Trophoblast cell (in vitro differentiated cells and primary cell): ENCODE data around the gene PRELP.

Source experiments
- DNase-seq, 2 donors: peaks; one replicate each; pipeline ENCODE4 v3.0.0-alpha.2; 2016
- H2AFZ ChIP-seq: 2 replicates; pipeline ENCODE4 v1.6.1; 2013; ENCODE audit warnings: low read length, moderate library complexity, mild to moderate bottlenecking; ENCODE audit not compliant: insufficient read depth, poor library complexity
- H2AK5ac ChIP-seq: 2 replicates; pipeline ENCODE4 v1.6.1; 2013; ENCODE audit warnings: mild to moderate bottlenecking, low read length
- H2BK120ac ChIP-seq: 2 replicates; pipeline ENCODE4 v1.6.1; 2013; ENCODE audit warnings: low read length, mild to moderate bottlenecking, moderate library complexity; ENCODE audit not compliant: insufficient read depth, poor library complexity
- H2BK12ac ChIP-seq: 2 replicates; pipeline ENCODE4 v1.6.1; 2013; ENCODE audit warnings: mild to moderate bottlenecking, low read length, moderate library complexity
- H2BK5ac ChIP-seq: 2 replicates; pipeline ENCODE4 v1.6.1; 2013; ENCODE audit warnings: low read length, low read depth, moderate library complexity, mild to moderate bottlenecking; ENCODE audit not compliant: poor library complexity
- H3K14ac ChIP-seq: 2 replicates; pipeline ENCODE4 v1.6.1; 2013; ENCODE audit warnings: mild to moderate bottlenecking, low read length
- H3K18ac ChIP-seq: 2 replicates; pipeline ENCODE4 v1.6.1; 2013; ENCODE audit warnings: mild to moderate bottlenecking, low read length
- H3K23ac ChIP-seq: 2 replicates; pipeline ENCODE4 v1.6.1; 2013; ENCODE audit warnings: low read length
- H3K27ac ChIP-seq: 2 replicates; pipeline ENCODE4 v1.5.1; 2013; ENCODE audit warnings: low read depth, mild to moderate bottlenecking, inconsistent platforms, low read length, moderate library complexity
- H3K27me3 ChIP-seq: 2 replicates; pipeline ENCODE4 v1.6.1; 2013; ENCODE audit warnings: inconsistent platforms, mild to moderate bottlenecking, low read length, moderate library complexity; ENCODE audit not compliant: insufficient read depth
- H3K36me3 ChIP-seq, 2 experiments: 1 replicate in 1 of 2; 2 replicates in 1 of 2; pipeline ENCODE4 v1.6.1; 2013; ENCODE audit warnings: low read length in 2 of 2, mild to moderate bottlenecking in 2 of 2, moderate library complexity in 1 of 2; ENCODE audit not compliant: insufficient read depth in 2 of 2, control insufficient read depth in 1 of 2
- H3K4ac ChIP-seq: 2 replicates; pipeline ENCODE4 v1.6.1; 2013; ENCODE audit warnings: low read depth, mild to moderate bottlenecking, low read length, moderate library complexity
- H3K4me1 ChIP-seq, 2 experiments: 1 replicate in 1 of 2; 2 replicates in 1 of 2; pipeline ENCODE4 v1.6.1; 2013; ENCODE audit warnings: low read length in 2 of 2, mild to moderate bottlenecking in 2 of 2, moderate library complexity in 1 of 2; ENCODE audit not compliant: insufficient read depth in 2 of 2, control insufficient read depth in 1 of 2
- H3K4me2 ChIP-seq: 2 replicates; pipeline ENCODE4 v1.6.1; 2013; ENCODE audit warnings: inconsistent platforms, mild to moderate bottlenecking, low read length, moderate library complexity
- H3K4me3 ChIP-seq: 2 replicates; pipeline ENCODE4 v1.5.1; 2013; ENCODE audit warnings: mild to moderate bottlenecking, low read depth, low read length, inconsistent platforms
- H3K79me1 ChIP-seq: one replicate; pipeline ENCODE4 v1.6.1; 2013; ENCODE audit warnings: low read length
- H3K79me2 ChIP-seq: 2 replicates; pipeline ENCODE4 v1.6.1; 2013; ENCODE audit warnings: low read length, mild to moderate bottlenecking; ENCODE audit not compliant: control insufficient read depth, insufficient read depth, poor library complexity
- H3K9ac ChIP-seq: 2 replicates; pipeline ENCODE4 v1.6.1; 2013; ENCODE audit warnings: mild to moderate bottlenecking, low read length
- H3K9me3 ChIP-seq: 2 replicates; pipeline ENCODE4 v1.6.1; 2013; ENCODE audit warnings: low read depth, mild to moderate bottlenecking, control low read depth, inconsistent platforms, low read length; ENCODE audit not compliant: insufficient read depth
- H4K12ac ChIP-seq: 2 replicates; pipeline ENCODE4 v1.6.1; 2013; ENCODE audit warnings: low read depth, mild to moderate bottlenecking, low read length, moderate library complexity
- H4K8ac ChIP-seq: 2 replicates; pipeline ENCODE4 v1.6.1; 2013; ENCODE audit warnings: low read depth, mild to moderate bottlenecking, low read length, moderate library complexity
- H4K91ac ChIP-seq: one replicate; pipeline ENCODE4 v1.6.1; 2013; ENCODE audit warnings: low read depth, mild to moderate bottlenecking, low read length, moderate library complexity
- WGBS: extraction: QIAGEN DNeasy Blood & Tissue Kit; methylation state at CpG from one replicate; pipeline ENCODE4 v1.1.7; 2013; ENCODE audit warnings: missing lambda C conversion rate; ENCODE audit not compliant: insufficient read length, insufficient coverage; ENCODE audit errors: extremely low coverage; 5-methylcytosine and 5-hydroxymethylcytosine counted together

The PRELP gene

DNA sequence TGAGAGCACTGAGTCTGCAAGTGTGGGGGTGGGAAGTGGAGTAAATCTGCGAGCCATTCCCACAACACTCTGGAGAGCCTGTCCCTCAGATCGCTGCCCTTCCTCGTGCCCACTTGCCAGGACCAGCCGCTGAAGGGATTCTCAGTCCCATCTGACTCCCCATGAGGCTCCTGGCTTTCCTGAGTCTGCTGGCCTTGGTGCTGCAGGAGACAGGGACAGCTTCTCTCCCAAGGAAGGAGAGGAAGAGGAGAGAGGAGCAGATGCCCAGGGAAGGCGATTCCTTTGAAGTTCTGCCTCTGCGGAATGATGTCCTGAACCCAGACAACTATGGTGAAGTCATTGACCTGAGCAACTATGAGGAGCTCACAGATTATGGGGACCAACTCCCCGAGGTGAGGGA lies 20.2 kb downstream of the PRELP start:
- Histone ChIP-seq H3K14ac (no peak overlapping the region), H2BK5ac (no peak overlapping the region), H3K4ac (no peak overlapping the region), H2AFZ (no peak overlapping the region), H3K27ac (no peak overlapping the region), H3K27me3 (no peaks in the 10 kb centered on the region), H4K8ac (no peak overlapping the region), H3K9ac (no peak overlapping the region), H3K9me3 (peaks cover 2% of the 10 kb centered on the region), H3K79me2 (no peaks in the 10 kb centered on the region), H3K79me1 (no peaks in the 10 kb centered on the region), H2BK12ac (no peak overlapping the region), H4K12ac (no peak overlapping the region), H3K36me3 (no peaks in the 10 kb centered on the region), H3K4me3 (no peak overlapping the region), H3K4me1 (no peaks in the 10 kb centered on the region), H3K18ac (no peak overlapping the region), H3K4me2 (no peak overlapping the region), H3K23ac (no peak overlapping the region), H2AK5ac (no peak overlapping the region), H2BK120ac (no peak overlapping the region), H4K91ac (no peak overlapping the region)
- DNase-seq, result no peak
- no CpG with 5 or more reads among the region's 7 CpGs for WGBS

GRCh38 chr1:203497269-203497777 lies 21.7 kb downstream of the PRELP start:
- no peak overlapping the region for H2AFZ ChIP-seq
- peaks cover 2 to 3% of the 10 kb centered on the region in 2 experiments for H3K4me1 ChIP-seq
- no peak for DNase-seq
- H3K4me2 ChIP-seq, result no peak overlapping the region
- H3K27me3 ChIP-seq, result no peaks in the 10 kb centered on the region
- H2BK12ac ChIP-seq, result no peak overlapping the region
- no peak overlapping the region for H4K91ac ChIP-seq
- H3K9me3 ChIP-seq, result peaks cover 4% of the 10 kb centered on the region
- H3K36me3 ChIP-seq, result no peaks in the 10 kb centered on the region
- H3K4ac ChIP-seq, result no peak overlapping the region
- H2AK5ac ChIP-seq, result no peak overlapping the region
- no peak overlapping the region for H3K4me3 ChIP-seq
- H3K79me2 ChIP-seq, result no peaks in the 10 kb centered on the region
- H3K14ac ChIP-seq, result no peak overlapping the region
- no peaks in the 10 kb centered on the region for H3K79me1 ChIP-seq
- H3K18ac ChIP-seq, result no peak overlapping the region
- H2BK5ac ChIP-seq, result no peak overlapping the region
- no peak overlapping the region for H4K8ac ChIP-seq
- no peak overlapping the region for H4K12ac ChIP-seq
- no peak overlapping the region for H3K23ac ChIP-seq
- no peak overlapping the region for H2BK120ac ChIP-seq
- H3K9ac ChIP-seq, result no peak overlapping the region
- WGBS, result no CpG with 5 or more reads among the region's 5 CpGs
- no peak overlapping the region for H3K27ac ChIP-seq

- H3K36me3 ChIP-seq, result no peaks in the 10 kb centered on the region
- H3K9me3 ChIP-seq, result peaks cover 4% of the 10 kb centered on the region
- WGBS, result no CpG with 5 or more reads among the region's 7 CpGs
- H3K4ac ChIP-seq, result no peak overlapping the region
- no peak overlapping the region for H4K8ac ChIP-seq
- H3K4me1 ChIP-seq, result peaks cover 3 to 5% of the 10 kb centered on the region in 2 experiments
- no peak overlapping the region for H2BK120ac ChIP-seq
- H3K14ac ChIP-seq, result no peak overlapping the region
- H3K23ac ChIP-seq, result no peak overlapping the region
- peaks cover 2% of the 10 kb centered on the region for H3K79me1 ChIP-seq
- no peak overlapping the region for H2BK5ac ChIP-seq
- no peak overlapping the region for H2AK5ac ChIP-seq
- H4K91ac ChIP-seq, result no peak overlapping the region
- H3K27ac ChIP-seq, result no peak overlapping the region
- no peaks in the 10 kb centered on the region for H3K79me2 ChIP-seq
- no peak overlapping the region for H4K12ac ChIP-seq
- no peaks in the 10 kb centered on the region for H3K27me3 ChIP-seq
- DNase-seq, result no peak
- H3K4me3 ChIP-seq, result no peak overlapping the region
- H3K9ac ChIP-seq, result no peak overlapping the region
- H2BK12ac ChIP-seq, result no peak overlapping the region
- no peak overlapping the region for H2AFZ ChIP-seq
- H3K18ac ChIP-seq, result no peak overlapping the region
- H3K4me2 ChIP-seq, result no peak overlapping the region
Observed at GRCh38 chr1:203499643-203500278, 24.2 kb downstream of the PRELP start.

GRCh38 chr1:203500279-203500678 lies 24.7 kb downstream of the PRELP start:
- no peak overlapping the region for H3K14ac ChIP-seq
- no peak overlapping the region for H3K23ac ChIP-seq
- no peak overlapping the region for H2BK120ac ChIP-seq
- no peak overlapping the region for H2AFZ ChIP-seq
- no peak overlapping the region for H2BK5ac ChIP-seq
- peaks cover 3 to 9% of the 10 kb centered on the region in 2 experiments for H3K4me1 ChIP-seq
- no peak overlapping the region for H4K12ac ChIP-seq
- no peak overlapping the region for H3K4me2 ChIP-seq
- no peaks in the 10 kb centered on the region for H3K79me2 ChIP-seq
- peaks cover 4% of the 10 kb centered on the region for H3K9me3 ChIP-seq
- no peaks in the 10 kb centered on the region for H3K27me3 ChIP-seq
- H3K4me3 ChIP-seq, result peak overlapping the region; percentile 27
- WGBS, result no CpG with 5 or more reads among the region's 1 CpG
- no peak overlapping the region for H2AK5ac ChIP-seq
- no peak overlapping the region for H3K18ac ChIP-seq
- DNase-seq, result no peak
- H3K79me1 ChIP-seq, result peaks cover 2% of the 10 kb centered on the region
- no peak overlapping the region for H4K8ac ChIP-seq
- no peak overlapping the region for H3K9ac ChIP-seq
- H4K91ac ChIP-seq, result no peak overlapping the region
- H2BK12ac ChIP-seq, result no peak overlapping the region
- no peaks in the 10 kb centered on the region for H3K36me3 ChIP-seq
- H3K27ac ChIP-seq, result no peak overlapping the region
- no peak overlapping the region for H3K4ac ChIP-seq
